Keratinocyte (primary cell): ENCODE results near the gene MED8. TPM values are rescaled to one million over a fixed set of nuclear protein-coding genes. Genes with fewer than 3 reads are reported as not detected.
"Not testable (repeated sequence)": the region's sequence is repeated elsewhere in the genome, so short reads cannot be mapped to it uniquely, and the experiment has no call there.

ENCODE experiments used
- DNase-seq: peaks from one replicate; pipeline ENCODE4 v3.0.0-alpha.2; 2011; ENCODE audit warnings: low read depth, missing footprints, low spot score
- FAIRE-seq: peaks from 2 replicates; lab custom pipeline; 2011; peaks lifted over from hg19 to GRCh38; lab: Jason Lieb, UNC
- H2AFZ ChIP-seq: 2 replicates; pipeline ENCODE4 v1.6.0; 2012; ENCODE audit warnings: low read length, control low read depth, inconsistent platforms; ENCODE audit not compliant: control insufficient read depth
- H3K27ac ChIP-seq: 2 replicates; pipeline ENCODE4 v1.5.1; 2011; ENCODE audit warnings: low read length; ENCODE audit not compliant: control insufficient read depth, insufficient read depth
- H3K27me3 ChIP-seq: 3 replicates; pipeline ENCODE4 v1.6.0; 2011; ENCODE audit warnings: low read length; ENCODE audit not compliant: control insufficient read depth, insufficient read depth; ENCODE audit errors: extremely low read depth
- H3K36me3 ChIP-seq, 2 experiments: 2 replicates in 1 of 2; 3 replicates in 1 of 2; pipeline ENCODE4 v1.5.1; 2011; ENCODE audit warnings: low read length in 2 of 2, mild to moderate bottlenecking in 1 of 2; ENCODE audit not compliant: control insufficient read depth in 2 of 2, insufficient read depth in 2 of 2; ENCODE audit errors: extremely low read depth in 1 of 2
- H3K4me1 ChIP-seq: 3 replicates; pipeline ENCODE4 v1.5.1; 2011; ENCODE audit warnings: low read length; ENCODE audit not compliant: control insufficient read depth, insufficient read depth; ENCODE audit errors: extremely low read depth
- H3K4me2 ChIP-seq: 3 replicates; pipeline ENCODE4 v1.6.0; 2011; ENCODE audit warnings: low read depth, low read length; ENCODE audit not compliant: control insufficient read depth, insufficient read depth; ENCODE audit errors: extremely low read depth
- H3K4me3 ChIP-seq, 3 experiments: fragments of 200-600 bp in 1 of 3; sonication (generic) in 1 of 3; 2 replicates in 2 of 3; 3 replicates in 1 of 3; pipeline ENCODE4 v1.5.1; 2011 to 2016; ENCODE audit warnings: low read length in 3 of 3, mild to moderate bottlenecking in 3 of 3, control low read depth in 2 of 3, inconsistent platforms in 1 of 3, low read depth in 1 of 3, mixed read lengths in 1 of 3, mixed run types in 1 of 3, moderate library complexity in 1 of 3; ENCODE audit not compliant: control insufficient read depth in 2 of 3, insufficient read depth in 2 of 3; ENCODE audit errors: extremely low read depth in 1 of 3
- H3K79me2 ChIP-seq: 2 replicates; pipeline ENCODE4 v1.6.0; 2012; ENCODE audit warnings: low read length; ENCODE audit not compliant: control insufficient read depth, insufficient read depth
- H3K9ac ChIP-seq: 3 replicates; pipeline ENCODE4 v1.6.0; 2011; ENCODE audit warnings: low read length; ENCODE audit not compliant: control insufficient read depth, insufficient read depth; ENCODE audit errors: extremely low read depth
- H3K9me1 ChIP-seq: 3 replicates; pipeline ENCODE4 v1.6.0; 2011; ENCODE audit warnings: low read length; ENCODE audit not compliant: control insufficient read depth, insufficient read depth; ENCODE audit errors: extremely low read depth
- H3K9me3 ChIP-seq: 2 replicates; pipeline ENCODE4 v1.5.1; 2012; ENCODE audit warnings: low read depth, low read length; ENCODE audit not compliant: control insufficient read depth
- H4K20me1 ChIP-seq: 3 replicates; pipeline ENCODE4 v1.6.0; 2011; ENCODE audit warnings: low read length; ENCODE audit not compliant: control insufficient read depth, insufficient read depth; ENCODE audit errors: extremely low read depth
- CTCF ChIP-seq, 3 experiments: IDR thresholded peaks in 1 of 3; conservative IDR thresholded peaks in 1 of 3; optimal IDR thresholded peaks in 1 of 3; 2 replicates in 2 of 3; 3 replicates in 1 of 3; pipeline versions ENCODE3 to v1.5.1; 2011; ENCODE audit warnings: low read length in 3 of 3, mild to moderate bottlenecking in 3 of 3, moderate library complexity in 2 of 3, control low read depth in 1 of 3, inconsistent platforms in 1 of 3; ENCODE audit not compliant: insufficient read depth in 2 of 3; ENCODE audit errors: extremely low read depth in 1 of 3
- EZH2 ChIP-seq: IDR thresholded peaks from one replicate; pipeline ENCODE4 v1.6.1; 2012; ENCODE audit warnings: inconsistent platforms, mild to moderate bottlenecking, low read length, moderate library complexity
- dilution Hi-C: fragments of 300-500 bp; cut with MboI; formaldehyde crosslinking; loops from one replicate; pipeline ENCODE4 v1.7.0; 2020; ENCODE audit warnings: low sequenced_read_pairs; ENCODE audit not compliant: extremely low pct_ligation_motif_present
- polyA plus RNA-seq, 5 experiments: library from polyadenylated mRNA; depleted of rRNA in 3 of 5; stranded (reverse) in 3 of 5; stranded (forward) in 1 of 5; unstranded in 1 of 5; fragments of >200 nt; gene quantifications; 1 replicate in 1 of 5; 2 replicates in 3 of 5; 3 replicates in 1 of 5; pipeline versions ENCODE4 v1.2.1 to v1.2.3, GENCODE V29; 2011 to 2012; ENCODE audit warnings: missing spikeins in 2 of 5, low read depth in 1 of 5, low replicate concordance in 1 of 5

The MED8 gene
- polyA plus RNA-seq, 1 donor (not counting 4 experiments of a cell fraction or from before 2014, with no cell fraction given) = 14.3 TPM

- no peaks in the 10 kb centered on the region for H3K27me3 ChIP-seq
- no peak overlapping the region for H2AFZ ChIP-seq
- H4K20me1 ChIP-seq = no peaks in the 10 kb centered on the region
- no peaks in the 10 kb centered on the region for H3K9me3 ChIP-seq
- no peak overlapping the region for H3K4me3 ChIP-seq
- no peak for TF ChIP-seq CTCF (optimal IDR thresholded peaks at IDR 0.05 in 1 of 3, IDR thresholded peaks at IDR 0.05 in 1 of 3, conservative IDR thresholded peaks at IDR 0.05 in 1 of 3; ENCODE audit: extremely low read depth in 1 of 3, insufficient read depth in 2 of 3, low read length in 3 of 3)
- TF ChIP-seq EZH2 = no peak
- no peaks in the 10 kb centered on the region for H3K9me1 ChIP-seq
- H3K79me2 ChIP-seq = peaks cover 13% of the 10 kb centered on the region
- no peak overlapping the region for H3K9ac ChIP-seq
- FAIRE-seq (peak; percentile 26), DNase-seq (no peak)
- H3K36me3 ChIP-seq = peaks cover 0 to 3% of the 10 kb centered on the region in 2 experiments
- peak overlapping the region; percentile 65 for H3K4me2 ChIP-seq
- peaks cover 56% of the 10 kb centered on the region for H3K4me1 ChIP-seq
- dilution Hi-C loops = no loop called here
- H3K27ac ChIP-seq = peak overlapping the region; percentile 79
Measured at GRCh38 chr1:43372172-43372571, 17.4 kb downstream of the MED8 start.

GRCh38 chr1:43370564-43370963, 19.0 kb downstream of the MED8 start:
- H3K79me2 ChIP-seq = peaks cover 28% of the 10 kb centered on the region
- H3K4me2 ChIP-seq = no peak overlapping the region
- dilution Hi-C loops = no loop called here
- H4K20me1 ChIP-seq = no peaks in the 10 kb centered on the region
- FAIRE-seq (no peak), DNase-seq (no peak)
- H2AFZ ChIP-seq = no peak overlapping the region
- no peaks in the 10 kb centered on the region for H3K9me3 ChIP-seq
- TF ChIP-seq EZH2 (no peak), CTCF (optimal IDR thresholded peaks at IDR 0.05 in 1 of 3, IDR thresholded peaks at IDR 0.05 in 1 of 3, conservative IDR thresholded peaks at IDR 0.05 in 1 of 3; ENCODE audit: extremely low read depth in 1 of 3, insufficient read depth in 2 of 3, low read length in 3 of 3) (no peak)
- peaks cover 62% of the 10 kb centered on the region for H3K4me1 ChIP-seq
- H3K36me3 ChIP-seq = peaks cover 1 to 6% of the 10 kb centered on the region in 2 experiments
- no peaks in the 10 kb centered on the region for H3K27me3 ChIP-seq
- H3K4me3 ChIP-seq = no peak overlapping the region
- H3K9me1 ChIP-seq = no peaks in the 10 kb centered on the region
- no peak overlapping the region for H3K27ac ChIP-seq
- no peak overlapping the region for H3K9ac ChIP-seq

GRCh38 chr1:43369779-43370178, 19.8 kb downstream of the MED8 start:
- peaks cover 36% of the 10 kb centered on the region for H3K79me2 ChIP-seq
- H3K4me1 ChIP-seq = peaks cover 69% of the 10 kb centered on the region
- FAIRE-seq, H3K9me1 ChIP-seq, H3K9me3 ChIP-seq, DNase-seq, H3K27me3 ChIP-seq, H4K20me1 ChIP-seq, dilution Hi-C loops, H3K4me2 ChIP-seq, H3K4me3 ChIP-seq, H3K9ac ChIP-seq, H2AFZ ChIP-seq, H3K27ac ChIP-seq: not testable (repeated sequence)
- peaks cover 8 to 13% of the 10 kb centered on the region in 2 experiments for H3K36me3 ChIP-seq
